Measurements from ENCODE around the gene ABR.
A peak's percentile ranks its signal among the peaks of the same experiment; 100 is the strongest.

Gene ABR

GRCh38 chr17:1030684-1031532 is 148.9 kb downstream of the ABR start:
- no peak for DNase-seq (ENCODE audit: low spot score)

GRCh38 chr17:1029922-1030644 is 149.7 kb downstream of the ABR start:
- DNase-seq (ENCODE audit: low spot score) = no peak

- DNase-seq (ENCODE audit: low spot score) = no peak
Observed at GRCh38 chr17:1029196-1029921, 150.4 kb downstream of the ABR start.

- no peak for DNase-seq (ENCODE audit: low spot score)
Observed at GRCh38 chr17:1027044-1027443, 152.7 kb downstream of the ABR start.

DNA sequence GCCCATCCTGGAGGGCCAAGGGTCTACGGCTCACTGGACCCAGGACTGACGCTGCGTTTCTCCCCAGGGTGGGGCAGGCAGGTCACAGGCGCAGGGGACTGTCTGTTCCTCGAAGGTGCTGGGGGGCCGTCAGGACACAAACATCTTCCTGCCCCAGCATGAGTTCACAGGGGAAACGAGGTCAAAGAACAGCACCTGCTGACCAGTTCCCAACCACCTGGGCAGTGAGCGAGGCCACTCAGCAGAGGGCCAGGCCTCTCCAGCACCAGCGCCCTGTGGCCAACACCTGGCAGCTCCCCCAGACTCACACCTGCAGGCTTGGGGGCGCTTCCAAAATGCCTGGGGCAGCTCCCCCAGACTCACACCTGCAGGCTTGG is 153.2 kb downstream of the ABR start:
- DNase-seq (ENCODE audit: low spot score) = no peak

DNA sequence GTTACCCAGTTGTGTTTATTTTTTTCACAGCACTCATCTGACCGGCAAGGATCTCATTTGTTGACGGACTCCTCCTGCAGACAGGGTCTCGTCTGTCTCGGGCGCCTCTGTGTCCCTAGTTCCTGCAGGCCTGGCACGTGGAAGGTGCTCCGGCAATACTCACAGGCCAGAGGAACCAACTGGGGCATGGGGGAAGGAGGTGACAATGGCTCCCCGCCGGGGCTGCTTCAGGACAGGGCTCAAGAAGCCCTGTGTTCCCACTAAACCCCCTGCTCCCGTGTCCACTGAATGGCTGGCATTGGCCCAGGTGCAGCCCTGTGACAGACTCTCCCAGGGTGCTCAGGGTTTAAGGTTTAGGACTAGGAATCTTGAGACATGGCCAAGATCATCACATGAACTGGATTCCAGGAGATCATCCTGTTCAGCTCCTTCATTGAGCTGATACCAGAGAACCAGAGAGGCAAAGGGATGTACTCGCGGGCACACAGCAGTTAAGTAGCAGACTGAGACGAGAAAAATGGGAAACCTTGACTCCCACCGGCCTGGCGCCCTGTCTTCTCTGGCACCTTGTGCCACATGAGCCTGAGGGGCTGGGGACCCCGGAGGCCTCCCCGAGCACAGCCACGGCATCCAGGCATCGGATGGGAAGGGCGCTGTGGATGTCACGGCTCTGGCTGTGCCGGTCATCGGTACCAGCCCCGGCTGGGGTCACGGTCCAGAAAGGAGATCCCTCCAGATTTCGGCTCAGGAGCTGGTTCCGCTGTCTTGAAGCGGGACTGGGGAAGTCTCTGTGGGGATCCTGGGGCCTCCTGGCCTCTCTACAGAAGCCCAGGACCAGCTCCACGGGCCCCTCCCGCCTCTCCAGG is 153.8 kb downstream of the ABR start:
- no peak for DNase-seq (ENCODE audit: low spot score)

GRCh38 chr17:1024076-1024475 is 155.7 kb downstream of the ABR start:
- no peak for DNase-seq (ENCODE audit: low spot score)

DNA sequence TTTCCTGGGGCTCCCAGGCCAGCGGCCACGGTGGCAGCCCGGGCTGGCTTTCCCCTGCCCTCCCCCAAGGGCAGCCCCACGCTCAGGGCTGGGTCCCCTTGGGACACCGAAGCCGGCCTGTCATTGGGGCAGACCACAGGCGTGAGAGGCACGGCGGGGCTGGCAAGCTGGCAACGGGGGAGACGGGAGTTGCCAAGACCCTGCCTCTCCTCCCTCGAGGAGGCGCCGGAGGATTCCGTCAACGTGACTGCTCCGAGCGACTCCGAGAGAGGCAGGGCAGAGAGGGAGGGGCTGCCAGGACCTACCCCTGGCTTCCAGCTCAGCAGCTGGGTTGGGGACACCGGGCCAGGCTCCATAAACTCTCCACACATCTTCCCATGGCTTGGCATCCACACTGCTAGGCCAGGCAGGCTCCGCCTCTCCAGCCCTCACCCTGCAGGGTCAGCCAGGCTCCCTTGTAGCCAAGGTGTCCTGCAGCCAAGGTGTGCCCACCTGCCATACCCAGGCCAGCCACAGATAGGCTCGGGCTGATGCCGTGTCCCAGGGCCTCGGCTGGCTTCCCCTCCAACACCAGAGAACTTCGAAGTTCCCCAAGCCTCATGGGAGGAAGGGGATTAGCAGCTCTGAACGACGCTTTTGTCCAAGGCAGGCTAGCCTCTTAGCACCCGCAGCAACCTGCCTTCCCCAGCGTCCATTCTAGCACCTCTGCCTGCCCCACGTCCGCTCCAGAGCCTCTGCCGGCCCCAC is 157.3 kb downstream of the ABR start:
- DNase-seq (ENCODE audit: low spot score) = no peak

- DNase-seq (ENCODE audit: low spot score) = no peak
Observed at GRCh38 chr17:1021147-1021546, 158.6 kb downstream of the ABR start.

GRCh38 chr17:1019451-1019850 is 160.3 kb downstream of the ABR start:
- no peak for DNase-seq (ENCODE audit: low spot score)

DNA sequence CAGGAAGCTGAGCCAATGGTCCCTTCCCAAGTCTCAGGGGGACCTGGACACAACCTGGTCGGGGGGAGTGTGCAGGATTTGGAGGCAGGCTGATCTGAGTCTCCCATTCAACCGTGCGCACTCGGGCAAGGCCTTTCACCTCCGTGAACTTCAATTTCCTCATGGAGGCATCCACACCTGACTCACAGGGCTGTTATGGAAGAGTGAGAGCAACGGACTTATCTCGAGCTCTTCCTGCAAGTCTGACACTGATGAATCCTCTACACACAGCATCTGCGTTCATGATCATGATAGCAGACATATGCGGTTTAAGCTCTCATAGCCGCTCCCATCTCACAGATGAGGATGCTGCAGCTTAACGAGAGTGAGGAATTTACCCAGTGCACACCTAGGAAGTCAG is 161.2 kb downstream of the ABR start:
- DNase-seq (ENCODE audit: low spot score) = no peak

DNA sequence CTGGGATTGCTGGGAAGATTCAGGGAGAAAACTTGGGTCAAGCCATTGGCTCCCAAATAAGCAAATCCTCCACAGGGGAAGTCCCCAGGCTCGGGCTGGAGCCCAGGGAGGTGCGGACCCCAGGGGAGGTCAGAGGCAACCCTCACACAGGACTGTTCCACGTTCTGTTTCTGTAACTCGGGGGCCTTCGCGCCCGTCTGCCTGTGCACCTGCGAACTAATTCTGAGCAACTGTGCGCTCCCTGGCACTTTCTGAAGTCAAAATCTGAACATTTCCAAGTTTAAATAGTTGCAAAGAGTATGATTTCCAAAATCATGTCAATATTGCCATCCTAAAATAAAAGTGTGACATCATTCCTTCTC is 166.1 kb downstream of the ABR start:
- DNase-seq (ENCODE audit: low spot score) = no peak

DNA sequence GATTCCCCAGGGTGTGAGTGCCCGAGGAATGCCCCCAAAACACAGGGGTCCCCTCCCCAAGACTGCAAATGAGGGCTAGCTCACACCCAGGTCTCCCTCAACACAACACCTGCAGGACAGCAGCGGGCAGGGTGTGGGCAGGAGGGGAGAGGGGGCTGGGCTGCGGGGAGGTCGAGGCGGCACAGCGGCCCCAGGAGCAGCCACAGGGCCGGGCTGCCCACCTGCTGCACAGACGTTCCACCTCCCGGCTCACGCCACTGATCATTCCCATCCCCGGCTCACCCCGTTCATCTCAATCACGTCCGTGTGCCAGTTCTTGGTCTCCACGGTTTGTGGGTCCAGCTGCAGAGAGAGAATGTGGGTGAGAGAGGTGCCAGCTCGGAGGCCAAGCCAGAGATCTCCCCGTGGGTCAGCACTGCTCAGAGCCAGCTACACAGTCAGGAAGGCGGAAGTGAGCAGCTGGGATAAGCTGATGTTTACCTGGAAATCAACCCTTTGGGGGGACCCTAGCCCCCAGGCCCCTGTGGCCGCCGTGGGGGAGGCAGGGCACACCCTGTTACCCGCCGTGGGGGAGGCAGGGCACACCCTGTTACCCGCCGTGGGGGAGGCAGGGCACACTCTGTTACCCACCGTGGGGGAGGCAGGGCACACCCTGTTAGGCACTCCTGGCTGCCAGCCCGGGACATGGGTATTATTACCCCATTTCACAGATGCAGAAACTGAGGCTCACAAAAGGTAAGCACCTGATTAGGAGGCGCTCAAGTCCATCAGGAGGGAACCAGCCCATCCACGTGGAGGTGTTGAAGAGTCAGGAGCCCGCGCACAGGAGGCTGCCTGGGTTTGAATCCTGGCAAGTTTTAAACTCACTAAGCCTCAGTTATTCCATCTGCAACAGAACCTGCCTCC is 166.7 kb downstream of the ABR start:
- no peak for DNase-seq (ENCODE audit: low spot score)

DNA sequence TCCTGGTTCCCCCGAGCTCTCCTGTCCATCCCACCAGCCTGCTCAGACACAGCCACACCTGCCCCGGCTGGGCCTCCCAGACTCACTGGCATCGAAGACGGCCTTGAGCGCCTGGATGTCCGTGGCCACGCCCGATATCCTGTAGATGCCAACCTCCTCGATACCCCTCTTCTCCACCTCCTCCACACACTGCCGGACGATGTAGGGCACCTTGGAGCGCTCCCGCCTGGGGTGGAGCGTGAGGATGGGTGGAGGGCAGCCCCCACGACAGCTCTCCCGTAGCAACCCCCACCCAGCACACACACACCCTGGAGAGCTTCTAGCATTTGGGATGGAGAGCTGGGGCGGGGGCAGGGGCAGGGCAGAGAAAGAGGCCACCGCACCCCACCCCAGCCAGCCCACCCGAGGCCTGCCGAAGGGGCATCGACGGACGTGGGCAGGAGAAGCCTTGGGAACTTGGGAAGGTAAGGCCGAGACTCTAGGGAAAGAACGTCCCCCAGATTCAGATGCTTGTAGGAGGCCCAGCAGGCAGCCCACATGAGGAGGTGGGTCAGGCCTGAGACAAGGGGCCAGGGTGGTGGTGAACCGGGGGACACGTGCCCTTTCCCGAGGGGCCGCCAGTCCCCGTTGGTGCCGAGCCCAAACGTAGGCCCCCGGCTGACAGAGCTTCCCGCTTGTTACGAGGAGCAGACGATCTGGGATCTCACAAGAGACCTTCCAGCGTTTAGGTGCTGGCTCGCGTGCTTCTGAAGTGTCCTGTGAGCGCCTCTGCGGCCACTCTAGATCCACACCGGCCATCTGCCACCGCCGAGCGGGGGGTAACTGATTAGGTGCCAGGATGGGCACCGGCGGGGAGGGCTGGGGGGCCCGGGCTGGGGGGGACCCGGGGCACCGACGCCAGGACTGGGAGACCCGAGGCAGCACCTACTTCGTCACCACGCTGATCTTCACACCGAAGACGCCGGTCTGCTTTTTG is 167.7 kb downstream of the ABR start:
- DNase-seq (ENCODE audit: low spot score) = no peak

- DNase-seq (ENCODE audit: low spot score) = no peak
Observed at GRCh38 chr17:1011138-1011537, 168.6 kb downstream of the ABR start.

- no peak for DNase-seq (ENCODE audit: low spot score)
Observed at GRCh38 chr17:1010586-1010985, 169.2 kb downstream of the ABR start.

GRCh38 chr17:1010086-1010450 is 169.7 kb downstream of the ABR start:
- no peak for DNase-seq (ENCODE audit: low spot score)

- DNase-seq (ENCODE audit: low spot score) = peak; percentile 4
Observed at GRCh38 chr17:1009229-1010085, 170.3 kb downstream of the ABR start.
